HEK293 (cell line): ENCODE measurements around the gene UGT1A3.

ENCODE experiments used
- CTCF ChIP-seq: fragments of 450-650 bp; formaldehyde crosslinking; IDR thresholded peaks from 2 replicates; pipeline ENCODE4 v1.5.1; 2016; ENCODE audit warnings: missing biosample characterization, missing genetic modification characterization
- PRDM10 ChIP-seq: fragments of 450-650 bp; formaldehyde crosslinking; IDR thresholded peaks from 2 replicates; pipeline ENCODE4 v1.5.1; 2016; ENCODE audit warnings: missing biosample characterization, missing genetic modification characterization
- TCF7L2 ChIP-seq: IDR thresholded peaks from 2 replicates; pipeline ENCODE4 v1.6.1; 2011; ENCODE audit warnings: low read depth, mild to moderate bottlenecking, inconsistent platforms, low read length, moderate library complexity, borderline replicate concordance
- YY1 ChIP-seq: fragments of 450-650 bp; formaldehyde crosslinking; IDR thresholded peaks from 2 replicates; pipeline ENCODE4 v1.5.1; 2018; ENCODE audit warnings: missing biosample characterization, missing genetic modification characterization
- ZNF26 ChIP-seq: fragments of 450-650 bp; formaldehyde crosslinking; IDR thresholded peaks from 2 replicates; pipeline ENCODE4 v1.5.1; 2016; ENCODE audit warnings: missing biosample characterization, missing genetic modification characterization
- ZNF366 ChIP-seq: fragments of 450-650 bp; formaldehyde crosslinking; conservative IDR thresholded peaks from 2 replicates; pipeline ENCODE4 v1.5.1; 2016; ENCODE audit warnings: missing biosample characterization, missing genetic modification characterization
- ZNF747 ChIP-seq: fragments of 450-650 bp; formaldehyde crosslinking; IDR thresholded peaks from 2 replicates; pipeline ENCODE4 v1.5.1; 2016; ENCODE audit warnings: missing biosample characterization, missing genetic modification characterization
- ZSCAN16 ChIP-seq: fragments of 450-650 bp; formaldehyde crosslinking; IDR thresholded peaks from 2 replicates; pipeline ENCODE4 v1.5.1; 2016; ENCODE audit warnings: missing biosample characterization, missing genetic modification characterization
- TF ChIP-seq, protein P1 (sequence below): fragments of 450-650 bp; formaldehyde crosslinking; IDR thresholded peaks from 2 replicates; pipeline ENCODE4 v1.5.1; 2016; ENCODE audit warnings: missing biosample characterization, missing genetic modification characterization
- TF ChIP-seq, protein P2 (sequence below): fragments of 450-650 bp; formaldehyde crosslinking; IDR thresholded peaks from 2 replicates; pipeline ENCODE4 v1.5.1; 2016; ENCODE audit warnings: missing biosample characterization, missing genetic modification characterization

- TF ChIP-seq ZNF26 (tag by site-specific recombination) (no peak), TCF7L2 (no peak), ZSCAN16 (tag by site-specific recombination) (no peak), CTCF (tag by site-specific recombination) (no peak), PRDM10 (no peak), ZNF747 (no peak), YY1 (tag by site-specific recombination) (no peak), ZNF366 (no peak)
- TF ChIP-seq, protein P1, sequence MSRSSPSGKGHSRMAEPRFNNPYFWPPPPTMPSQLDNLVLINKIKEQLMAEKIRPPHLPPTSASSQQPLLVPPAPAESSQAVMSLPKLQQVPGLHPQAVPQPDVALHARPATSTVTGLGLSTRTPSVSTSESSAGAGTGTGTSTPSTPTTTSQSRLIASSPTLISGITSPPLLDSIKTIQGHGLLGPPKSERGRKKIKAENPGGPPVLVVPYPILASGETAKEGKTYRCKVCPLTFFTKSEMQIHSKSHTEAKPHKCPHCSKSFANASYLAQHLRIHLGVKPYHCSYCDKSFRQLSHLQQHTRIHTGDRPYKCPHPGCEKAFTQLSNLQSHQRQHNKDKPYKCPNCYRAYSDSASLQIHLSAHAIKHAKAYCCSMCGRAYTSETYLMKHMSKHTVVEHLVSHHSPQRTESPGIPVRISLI: no peak
- TF ChIP-seq, protein P2, sequence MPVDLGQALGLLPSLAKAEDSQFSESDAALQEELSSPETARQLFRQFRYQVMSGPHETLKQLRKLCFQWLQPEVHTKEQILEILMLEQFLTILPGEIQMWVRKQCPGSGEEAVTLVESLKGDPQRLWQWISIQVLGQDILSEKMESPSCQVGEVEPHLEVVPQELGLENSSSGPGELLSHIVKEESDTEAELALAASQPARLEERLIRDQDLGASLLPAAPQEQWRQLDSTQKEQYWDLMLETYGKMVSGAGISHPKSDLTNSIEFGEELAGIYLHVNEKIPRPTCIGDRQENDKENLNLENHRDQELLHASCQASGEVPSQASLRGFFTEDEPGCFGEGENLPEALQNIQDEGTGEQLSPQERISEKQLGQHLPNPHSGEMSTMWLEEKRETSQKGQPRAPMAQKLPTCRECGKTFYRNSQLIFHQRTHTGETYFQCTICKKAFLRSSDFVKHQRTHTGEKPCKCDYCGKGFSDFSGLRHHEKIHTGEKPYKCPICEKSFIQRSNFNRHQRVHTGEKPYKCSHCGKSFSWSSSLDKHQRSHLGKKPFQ (tag by site-specific recombination): no peak
These were observed 63.1 kb downstream of the UGT1A3 start for GRCh38 chr2:233791883-233792329.
